IMR-90 (cell line): ENCODE data around the gene ADGRA1. TPM values are rescaled to one million over a fixed set of nuclear protein-coding genes. Genes with fewer than 3 reads are reported as not detected.
"Not testable (repeated sequence)": the region's sequence is repeated elsewhere in the genome, so short reads cannot be mapped to it uniquely, and the experiment has no call there.

Experiments
- ATAC-seq: fragments of 200-7000 bp; cut with Tn5 transposase; 2 replicates; pipeline ENCODE4 v1.9.1; 2020; ENCODE audit warnings: low read depth, mild to moderate bottlenecking, moderate library complexity
- BruUV-seq: library from RNA; stranded (reverse); fragments of 400-500 nt; replicated peaks from 2 replicates; lab custom pipeline; 2021; lab: Mats Ljungman, UMichigan
- CTCF ChIA-PET: fragments of 300-600 bp; formaldehyde crosslinking; extraction: SDS; loops from one replicate; lab custom pipeline; 2021; ENCODE audit warnings: antibody characterized with exemption; lab: Yijun Ruan, JAX
- POLR2A ChIA-PET: fragments of 300-600 bp; sonication (Branson Sonifier 250); formaldehyde crosslinking; loops from one replicate; lab custom pipeline; 2022; ENCODE audit warnings: antibody characterized with exemption; ENCODE audit not compliant: unreplicated experiment; lab: Charles Lee
- DNase-seq: peaks from one replicate; pipeline ENCODE4 v3.0.0; 2013
- H2AFZ ChIP-seq: replicated peaks from 2 replicates; pipeline ENCODE3; 2013; ENCODE audit warnings: low read length, mild to moderate bottlenecking; ENCODE audit not compliant: poor library complexity
- H2AK5ac ChIP-seq: 2 replicates; pipeline ENCODE4 v1.6.1; 2013; ENCODE audit warnings: low read depth, low read length, inconsistent platforms
- H2AK9ac ChIP-seq: replicated peaks from 2 replicates; pipeline ENCODE3; 2013; ENCODE audit warnings: mild to moderate bottlenecking, low read depth, low read length, moderate library complexity; ENCODE audit not compliant: poor library complexity
- H2BK120ac ChIP-seq: 2 replicates; pipeline ENCODE4 v1.6.1; 2013; ENCODE audit warnings: low read depth, low read length, inconsistent platforms
- H2BK15ac ChIP-seq: 3 replicates; pipeline ENCODE4 v1.6.1; 2013; ENCODE audit warnings: low read depth, low read length, inconsistent platforms
- H2BK20ac ChIP-seq: 2 replicates; pipeline ENCODE4 v1.6.1; 2013; ENCODE audit warnings: low read depth, mild to moderate bottlenecking, inconsistent platforms, low read length, moderate library complexity
- H2BK5ac ChIP-seq: 2 replicates; pipeline ENCODE4 v1.6.1; 2013; ENCODE audit warnings: mild to moderate bottlenecking, low read depth, low read length, inconsistent platforms; ENCODE audit not compliant: poor library complexity, severe bottlenecking
- H3K14ac ChIP-seq: replicated peaks from 2 replicates; pipeline ENCODE4 v1.6.1; 2013; ENCODE audit warnings: low read depth, low read length, inconsistent platforms
- H3K18ac ChIP-seq: 2 replicates; pipeline ENCODE4 v1.6.1; 2013; ENCODE audit warnings: low read depth, low read length, control low read depth
- H3K23ac ChIP-seq: 2 replicates; pipeline ENCODE4 v1.6.1; 2013; ENCODE audit warnings: low read depth, low read length, inconsistent platforms
- H3K27ac ChIP-seq: 2 replicates; pipeline ENCODE4 v1.5.1; 2013; ENCODE audit warnings: mild to moderate bottlenecking, control low read depth, low read length; ENCODE audit not compliant: insufficient read depth
- H3K27me3 ChIP-seq: 2 replicates; pipeline ENCODE4 v1.6.1; 2013; ENCODE audit warnings: low read length; ENCODE audit not compliant: control insufficient read depth, insufficient read depth
- H3K36me3 ChIP-seq: 2 replicates; pipeline ENCODE4 v1.6.1; 2013; ENCODE audit warnings: low read length, mixed read lengths; ENCODE audit not compliant: control insufficient read depth, insufficient read depth
- H3K4ac ChIP-seq: 2 replicates; pipeline ENCODE4 v1.6.1; 2013; ENCODE audit warnings: low read depth, low read length, inconsistent platforms
- H3K4me1 ChIP-seq: 2 replicates; pipeline ENCODE4 v1.6.1; 2013; ENCODE audit warnings: low read length, mixed read lengths; ENCODE audit not compliant: control insufficient read depth, insufficient read depth
- H3K4me2 ChIP-seq: 2 replicates; pipeline ENCODE4 v1.6.1; 2013; ENCODE audit warnings: low read depth, mild to moderate bottlenecking, control low read depth, low read length, moderate library complexity
- H3K4me3 ChIP-seq: 2 replicates; pipeline ENCODE4 v1.5.1; 2013; ENCODE audit warnings: low read depth, mild to moderate bottlenecking, control low read depth, low read length, moderate library complexity; ENCODE audit not compliant: insufficient read depth
- H3K56ac ChIP-seq: 2 replicates; pipeline ENCODE4 v1.6.1; 2013; ENCODE audit warnings: low read length, inconsistent platforms; ENCODE audit not compliant: insufficient read depth; ENCODE audit errors: extremely low read depth
- H3K79me1 ChIP-seq, 2 experiments: 2 replicates each; pipeline ENCODE4 v1.6.1; 2013; ENCODE audit warnings: low read length in 2 of 2, inconsistent platforms in 1 of 2, low read depth in 1 of 2
- H3K9ac ChIP-seq: 2 replicates; pipeline ENCODE4 v1.6.1; 2013; ENCODE audit warnings: low read depth, low read length, control low read depth
- H3K9me1 ChIP-seq: 2 replicates; pipeline ENCODE4 v1.6.1; 2013; ENCODE audit warnings: low read length, inconsistent platforms; ENCODE audit not compliant: insufficient read depth
- H3K9me3 ChIP-seq: 2 replicates; pipeline ENCODE4 v1.6.1; 2013; ENCODE audit warnings: low read length; ENCODE audit not compliant: control insufficient read depth, insufficient read depth
- H4K20me1 ChIP-seq: 2 replicates; pipeline ENCODE4 v1.6.1; 2013; ENCODE audit warnings: low read length, inconsistent platforms; ENCODE audit not compliant: insufficient read depth
- H4K5ac ChIP-seq: 2 replicates; pipeline ENCODE4 v1.6.1; 2013; ENCODE audit warnings: mild to moderate bottlenecking, low read depth, low read length, control low read depth
- H4K8ac ChIP-seq, 2 experiments: 2 replicates each; pipeline ENCODE4 v1.6.1; 2013; ENCODE audit warnings: low read depth in 2 of 2, low read length in 2 of 2, control low read depth in 1 of 2, inconsistent platforms in 1 of 2
- H4K91ac ChIP-seq: 2 replicates; pipeline ENCODE4 v1.6.1; 2013; ENCODE audit warnings: low read depth, low read length, inconsistent platforms; ENCODE audit not compliant: insufficient read depth
- WGBS, 2 experiments: methylation state at CpG; one replicate each; pipeline versions ENCODE4 v1.1.5 to v1.1.7; 2013; ENCODE audit warnings: missing lambda C conversion rate in 2 of 2; ENCODE audit not compliant: insufficient read length in 1 of 2; ENCODE audit errors: extremely low coverage in 2 of 2; 5-methylcytosine and 5-hydroxymethylcytosine counted together
- dilution Hi-C: fragments of 300-500 bp; cut with HindIII; formaldehyde crosslinking; loops from one replicate; pipeline ENCODE4 v1.14.3; 2018; ENCODE audit warnings: low sequenced_read_pairs; ENCODE audit not compliant: unreplicated experiment
- in situ Hi-C: fragments of 300-500 bp; cut with MboI; formaldehyde crosslinking; loops from 3 replicates; pipeline ENCODE4 v1.14.3; 2019; ENCODE audit warnings: low sequenced_read_pairs, inconsistent platforms, mixed read lengths
- intact Hi-C: fragments of 100-400 bp; cut with micrococcal nuclease; formaldehyde crosslinking; loops from 2 replicates; pipeline ENCODE4 v1.10.0; 2022
- polyA plus RNA-seq, 3 experiments: library from polyadenylated mRNA; depleted of rRNA; stranded (reverse); fragments of >200 nt; gene quantifications; 2 replicates each; pipeline ENCODE4 v1.2.3, GENCODE V29; 2012; ENCODE audit warnings: low replicate concordance in 1 of 3
- total RNA-seq: library from RNA; depleted of rRNA; stranded (reverse); fragments of >200 nt; gene quantifications from 2 replicates; pipeline ENCODE4 v1.2.3, GENCODE V29; 2012

Gene ADGRA1
- total and polyA plus RNA-seq, 2 of the 4 experiments (the other 2 are of a cell fraction), result not detected

DNA sequence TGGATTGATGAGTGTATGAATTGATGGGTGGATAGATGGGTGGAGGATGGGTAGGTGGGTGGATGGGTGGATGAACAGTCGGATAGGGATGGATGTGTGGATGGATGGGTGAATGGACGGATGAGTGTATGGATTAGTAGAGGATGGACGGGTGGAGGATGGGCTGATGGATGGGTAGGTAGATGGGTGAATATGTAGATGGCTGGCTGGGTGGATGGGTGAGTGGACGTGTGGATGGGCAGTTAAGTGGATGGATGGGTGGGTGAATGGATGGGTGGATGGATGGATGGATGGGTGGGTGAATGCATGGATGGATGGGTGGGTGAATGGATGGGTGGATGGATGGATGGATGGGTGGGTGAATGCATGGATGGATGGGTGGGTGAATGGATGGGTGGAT, 87.9 kb downstream of the ADGRA1 start:
- H3K18ac ChIP-seq, H3K4me2 ChIP-seq, H3K36me3 ChIP-seq, H3K27ac ChIP-seq, H4K91ac ChIP-seq, DNase-seq, POLR2A ChIA-PET, H2BK15ac ChIP-seq, H3K9me3 ChIP-seq, H3K23ac ChIP-seq, CTCF ChIA-PET, in situ Hi-C loops, H3K9me1 ChIP-seq, H4K20me1 ChIP-seq, H2BK5ac ChIP-seq, H3K4me3 ChIP-seq, dilution Hi-C loops, H3K79me1 ChIP-seq, H3K9ac ChIP-seq, H4K8ac ChIP-seq, H4K5ac ChIP-seq, BruUV-seq, H2BK120ac ChIP-seq, H2AFZ ChIP-seq, H3K56ac ChIP-seq, H2AK9ac ChIP-seq, H3K4ac ChIP-seq, H3K27me3 ChIP-seq, H3K4me1 ChIP-seq, H3K14ac ChIP-seq, H2BK20ac ChIP-seq, ATAC-seq, H2AK5ac ChIP-seq, intact Hi-C loops: not testable (repeated sequence)
- 62 to 100% methylated on average over 3 to 4 of the region's 4 CpGs for WGBS, 2 experiments
